GM18511 (cell line): ENCODE results near the gene MBD3.
"Not testable (repeated sequence)": the region's sequence is repeated elsewhere in the genome, so short reads cannot be mapped to it uniquely, and the experiment has no call there.

ENCODE experiments used
- ATAC-seq: cut with Tn5 transposase; IDR thresholded peaks from one replicate; pipeline ENCODE4 v1.9.1; 2021; ENCODE audit warnings: mild to moderate bottlenecking, moderate library complexity; ENCODE audit not compliant: unreplicated experiment

The MBD3 gene

GRCh38 chr19:1551068-1552040, 41.3 kb downstream of the MBD3 start:
- ATAC-seq: no peak

- ATAC-seq: no peak
These were observed 43.2 kb downstream of the MBD3 start for GRCh38 chr19:1549332-1549945.

GRCh38 chr19:1540365-1540925, 52.2 kb downstream of the MBD3 start:
- ATAC-seq: no peak

DNA sequence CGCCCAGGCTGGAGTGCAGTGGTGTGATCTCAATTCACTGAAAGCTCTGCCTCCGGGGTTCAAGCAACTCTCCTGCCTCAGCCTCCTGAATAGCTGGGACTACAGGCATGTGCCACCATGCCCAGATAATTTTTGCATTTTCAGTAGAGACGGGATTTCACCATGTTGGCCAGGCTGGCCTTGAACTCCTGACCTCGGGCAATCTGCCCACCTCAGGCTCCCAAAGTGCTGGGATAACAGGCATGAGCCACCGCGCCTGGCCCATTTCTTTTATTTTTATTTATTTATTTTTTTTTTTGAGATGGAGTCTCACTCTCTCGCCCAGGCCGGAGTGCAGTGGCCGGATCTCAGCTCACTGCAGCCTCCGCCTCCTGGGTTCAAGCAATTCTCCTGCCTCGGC, 52.9 kb downstream of the MBD3 start:
- not testable (repeated sequence) for ATAC-seq

DNA sequence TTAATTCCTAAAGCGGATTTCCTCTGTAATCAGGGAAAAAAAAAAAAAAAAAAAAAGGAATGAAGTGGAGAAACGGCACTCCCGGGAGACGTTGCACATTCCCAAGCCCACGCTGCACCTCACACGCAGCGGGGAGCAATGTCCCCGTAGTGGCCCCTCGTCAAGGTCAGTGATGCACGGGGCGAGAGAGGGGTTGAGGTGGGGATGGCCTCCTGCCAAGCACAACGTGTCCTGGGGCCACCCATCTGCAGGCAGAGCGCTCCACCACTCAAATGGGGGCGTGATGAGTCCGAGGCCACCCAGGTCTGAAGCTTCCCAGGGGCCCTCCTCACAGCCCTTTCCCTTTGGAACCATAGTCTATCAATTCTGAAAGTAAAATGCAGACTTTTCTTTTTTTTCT, 53.7 kb downstream of the MBD3 start:
- ATAC-seq: no peak

DNA sequence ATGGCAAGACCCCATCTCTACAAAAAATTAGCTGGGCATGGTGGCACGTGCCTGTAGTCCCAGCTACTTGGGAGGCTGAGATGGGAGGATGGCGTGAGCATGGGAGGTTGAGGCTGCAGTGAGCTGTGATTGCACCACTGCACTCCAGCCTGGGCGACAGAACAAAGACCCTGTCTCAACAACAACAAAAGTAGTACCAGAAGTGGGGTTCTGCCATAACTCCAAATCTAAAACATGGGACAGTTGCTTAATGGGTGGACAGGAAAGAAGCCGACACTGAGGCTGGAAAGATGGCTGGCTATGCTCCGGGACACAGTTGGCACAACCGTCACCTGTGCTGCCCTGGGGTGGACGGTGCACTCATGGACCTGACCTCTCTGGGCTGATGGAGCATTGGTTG, 57.0 kb downstream of the MBD3 start:
- ATAC-seq: not testable (repeated sequence)

DNA sequence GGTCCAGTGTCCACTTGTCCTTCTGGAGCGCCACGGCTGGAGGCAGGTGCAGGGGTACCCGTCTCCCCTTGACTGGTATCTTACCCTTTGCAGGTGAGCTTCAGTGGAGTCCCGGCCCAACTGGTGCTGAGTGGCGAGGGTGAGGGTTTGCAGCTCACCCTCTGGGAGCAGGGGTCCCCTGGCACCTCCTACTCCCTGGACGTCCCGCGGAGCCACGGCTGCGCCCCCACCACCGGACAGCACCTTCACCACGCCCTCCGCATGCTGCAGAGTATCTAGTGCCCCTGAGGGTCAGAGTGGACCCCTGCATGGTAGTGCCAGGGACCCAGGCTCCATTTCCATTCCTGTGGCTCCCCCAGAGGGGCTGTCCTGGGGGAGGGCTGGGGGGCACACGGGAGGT, 57.7 kb downstream of the MBD3 start:
- ATAC-seq: no peak

DNA sequence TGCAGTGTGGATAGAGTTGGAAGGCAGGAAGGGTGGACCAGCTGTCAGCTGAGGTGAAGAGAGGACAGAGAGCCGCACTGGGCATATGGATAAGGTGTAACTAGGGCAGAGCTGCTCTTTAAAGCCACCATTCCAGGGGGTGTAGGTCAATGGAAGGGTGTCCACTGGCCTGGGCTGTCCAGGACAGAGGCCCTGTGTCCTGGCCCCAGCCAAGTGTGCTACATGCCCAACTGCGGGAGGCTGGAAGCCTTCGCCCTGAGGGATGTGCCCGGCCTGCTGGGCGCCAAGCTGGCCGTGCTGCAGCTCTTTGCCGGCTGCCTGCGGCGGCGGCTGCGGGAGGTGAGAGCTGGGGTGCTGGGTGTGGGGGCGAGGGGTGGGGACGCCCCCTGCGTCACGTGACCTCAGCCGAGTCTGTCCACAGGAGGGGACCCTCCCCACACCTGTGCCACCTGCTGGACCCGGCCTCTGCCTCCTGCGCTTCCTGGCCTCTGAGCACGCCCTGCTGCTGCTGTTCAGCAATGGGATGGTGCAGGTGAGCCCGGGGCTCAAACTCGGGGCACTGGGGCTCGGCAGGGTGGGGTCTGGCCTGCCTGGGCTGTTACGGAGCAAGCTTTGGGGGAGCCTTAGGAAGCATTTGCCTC, 59.0 kb downstream of the MBD3 start:
- ATAC-seq: no peak

DNA sequence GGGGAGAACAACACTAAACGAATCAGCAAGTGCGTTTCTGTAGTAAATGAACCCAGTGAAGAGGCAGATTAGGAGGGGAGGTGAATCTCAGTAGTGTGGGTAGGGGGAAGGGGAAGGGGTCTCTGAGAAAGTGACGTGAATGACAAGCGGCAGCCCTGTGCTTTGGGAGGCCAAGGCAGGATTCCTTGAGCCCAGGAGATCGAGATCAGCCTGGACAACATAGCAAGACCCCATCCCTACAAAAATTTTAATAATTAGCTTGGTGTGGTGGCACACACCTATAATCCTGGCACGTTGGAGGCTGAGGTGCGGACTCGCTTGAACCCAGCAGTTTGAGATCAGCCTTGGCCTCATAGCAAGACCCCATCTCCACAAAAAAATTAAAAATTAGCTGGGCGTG, 60.7 kb downstream of the MBD3 start:
- ATAC-seq: no peak

GRCh38 chr19:1531587-1531986, 61.1 kb downstream of the MBD3 start:
- ATAC-seq: no peak

- not testable (repeated sequence) for ATAC-seq
These were observed 61.8 kb downstream of the MBD3 start for GRCh38 chr19:1530856-1531255.

DNA sequence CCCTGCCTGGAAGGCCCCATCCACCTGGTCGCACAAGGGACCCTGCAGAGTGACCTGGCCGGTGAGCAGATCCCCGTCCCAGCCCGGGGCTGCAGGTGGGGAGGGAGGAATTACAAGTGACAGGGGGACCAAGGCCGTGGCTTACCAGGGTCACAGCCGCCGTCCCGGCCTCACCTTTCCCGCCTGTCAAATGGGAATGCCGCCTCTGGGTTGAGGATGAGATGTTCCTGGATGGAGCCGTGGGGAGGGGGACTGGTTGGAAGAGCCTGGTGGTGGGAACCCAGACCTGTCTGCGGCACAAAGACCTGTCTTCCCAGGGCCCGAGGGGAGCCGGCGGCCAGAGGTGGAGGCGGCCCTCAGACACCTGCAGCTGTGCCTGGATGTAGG, 63.2 kb downstream of the MBD3 start:
- ATAC-seq: no peak

- ATAC-seq: no peak
These were observed 63.9 kb downstream of the MBD3 start for GRCh38 chr19:1528596-1529429.

DNA sequence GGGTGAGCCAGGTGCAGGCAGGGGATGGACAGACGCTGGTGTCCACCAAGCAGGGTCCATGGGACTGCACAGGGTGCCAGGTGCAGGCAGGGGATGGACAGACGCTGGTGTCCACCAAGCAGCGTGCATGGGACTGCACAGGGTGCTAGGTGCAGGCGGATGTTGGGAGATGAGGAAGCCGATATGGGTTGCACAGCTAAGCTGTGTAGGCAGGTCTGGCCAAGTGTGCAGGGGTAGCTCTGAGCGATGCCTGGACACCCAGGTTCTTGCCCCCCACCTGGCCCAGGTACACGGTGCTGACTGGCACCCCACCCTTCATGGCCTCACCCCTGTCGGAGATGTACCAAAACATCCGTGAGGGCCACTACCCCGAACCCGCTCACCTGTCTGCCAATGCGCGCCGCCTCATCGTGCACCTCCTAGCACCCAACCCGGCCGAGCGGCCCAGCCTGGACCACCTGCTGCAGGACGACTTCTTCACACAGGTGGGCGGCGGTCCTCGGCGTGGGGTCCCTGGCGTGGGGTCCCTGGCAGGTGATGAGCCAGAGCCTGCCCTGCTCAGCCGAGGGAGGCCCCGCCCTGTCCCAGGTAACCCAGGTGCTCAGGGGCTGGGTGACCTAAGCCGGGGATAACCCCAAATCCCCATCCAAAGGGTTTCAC, 64.9 kb downstream of the MBD3 start:
- ATAC-seq: no peak

DNA sequence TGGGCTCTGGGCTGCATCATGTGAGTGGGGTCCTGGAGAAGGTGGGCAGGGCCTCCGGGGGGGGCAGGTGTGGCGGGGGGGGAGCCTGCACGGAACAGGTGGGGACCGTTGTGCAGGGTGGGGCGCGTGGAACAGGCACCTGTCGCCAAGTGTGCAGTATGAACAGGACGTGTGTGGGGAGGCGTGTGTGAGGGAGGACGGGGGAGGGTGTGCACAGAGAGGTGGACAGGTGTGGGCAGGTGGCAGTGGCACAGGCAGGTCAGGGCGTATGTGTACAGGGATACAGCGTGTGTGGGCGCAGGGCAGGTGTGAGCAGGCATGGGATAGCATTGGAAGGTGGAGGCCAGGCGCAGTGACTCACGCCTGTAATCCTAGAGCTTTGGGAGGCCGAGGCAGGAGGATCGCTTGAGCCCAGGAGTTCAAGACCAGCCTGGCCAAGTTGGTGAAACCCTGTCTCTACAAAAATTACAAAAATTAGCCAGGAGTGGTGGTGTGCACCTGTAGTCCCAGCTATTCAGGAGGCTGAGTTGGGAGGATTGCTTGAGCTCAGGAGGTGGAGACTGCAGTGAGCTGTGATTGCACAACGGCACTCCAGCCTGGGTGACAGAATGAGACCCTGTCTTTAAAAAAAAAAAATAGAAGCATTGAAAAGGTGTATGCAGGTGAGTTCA, 65.6 kb downstream of the MBD3 start:
- ATAC-seq: no peak

- no peak for ATAC-seq
These were observed 66.4 kb downstream of the MBD3 start for GRCh38 chr19:1526066-1526778.

DNA sequence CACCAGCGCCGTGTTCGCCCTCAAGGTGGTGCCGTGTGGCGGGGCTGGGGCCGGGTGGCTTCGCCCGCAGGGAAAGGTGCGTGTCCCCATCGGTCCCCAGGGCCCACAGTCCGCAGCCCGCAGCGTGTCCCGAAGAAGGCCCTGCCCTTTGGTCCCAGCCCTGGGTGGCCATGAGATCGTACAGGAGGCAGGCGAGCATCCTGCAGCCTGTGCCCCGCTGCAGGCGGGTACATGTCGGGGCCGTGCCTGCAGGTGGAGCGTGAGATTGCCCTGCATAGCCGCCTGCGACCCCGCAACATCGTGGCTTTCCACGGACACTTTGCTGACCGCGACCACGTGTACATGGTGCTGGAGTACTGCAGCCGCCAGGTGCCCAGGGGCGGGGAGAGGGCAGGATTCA, 67.3 kb downstream of the MBD3 start:
- no peak for ATAC-seq

GRCh38 chr19:1524972-1525325, 67.7 kb downstream of the MBD3 start:
- no peak for ATAC-seq
